GM12874 (cell line): ENCODE measurements around the gene VKORC1L1.

Experiments used
- CTCF ChIP-seq: IDR thresholded peaks from 2 replicates; pipeline ENCODE4 v1.5.1; 2011; ENCODE audit warnings: low read depth, mild to moderate bottlenecking, control low read depth, low read length, moderate library complexity; ENCODE audit not compliant: insufficient read depth

VKORC1L1 gene

GRCh38 chr7:65892835-65893234 is 20.0 kb downstream of the VKORC1L1 start:
- no peak for TF ChIP-seq CTCF

- TF ChIP-seq CTCF: no peak
Observed at GRCh38 chr7:65896279-65896870, 23.5 kb downstream of the VKORC1L1 start.

GRCh38 chr7:65902306-65902705 is 29.4 kb downstream of the VKORC1L1 start:
- no peak for TF ChIP-seq CTCF

- no peak for TF ChIP-seq CTCF
Observed at GRCh38 chr7:65907501-65908198, 34.8 kb downstream of the VKORC1L1 start.

- TF ChIP-seq CTCF: no peak
Observed at GRCh38 chr7:65910237-65910636, 37.4 kb downstream of the VKORC1L1 start.

GRCh38 chr7:65912237-65912636 is 39.4 kb downstream of the VKORC1L1 start:
- no peak for TF ChIP-seq CTCF

- no peak for TF ChIP-seq CTCF
Observed at GRCh38 chr7:65915921-65916657, 43.2 kb downstream of the VKORC1L1 start.
